Measurements from ENCODE around the gene MRPL20. TPM values are rescaled to one million over a fixed set of nuclear protein-coding genes. Genes with fewer than 3 reads are reported as not detected.
"Not testable (repeated sequence)": the region's sequence is repeated elsewhere in the genome, so short reads cannot be mapped to it uniquely, and the experiment has no call there.

MRPL20 gene
- polyA plus RNA-seq, 1 donor from 2014 or later: 204 TPM

DNA sequence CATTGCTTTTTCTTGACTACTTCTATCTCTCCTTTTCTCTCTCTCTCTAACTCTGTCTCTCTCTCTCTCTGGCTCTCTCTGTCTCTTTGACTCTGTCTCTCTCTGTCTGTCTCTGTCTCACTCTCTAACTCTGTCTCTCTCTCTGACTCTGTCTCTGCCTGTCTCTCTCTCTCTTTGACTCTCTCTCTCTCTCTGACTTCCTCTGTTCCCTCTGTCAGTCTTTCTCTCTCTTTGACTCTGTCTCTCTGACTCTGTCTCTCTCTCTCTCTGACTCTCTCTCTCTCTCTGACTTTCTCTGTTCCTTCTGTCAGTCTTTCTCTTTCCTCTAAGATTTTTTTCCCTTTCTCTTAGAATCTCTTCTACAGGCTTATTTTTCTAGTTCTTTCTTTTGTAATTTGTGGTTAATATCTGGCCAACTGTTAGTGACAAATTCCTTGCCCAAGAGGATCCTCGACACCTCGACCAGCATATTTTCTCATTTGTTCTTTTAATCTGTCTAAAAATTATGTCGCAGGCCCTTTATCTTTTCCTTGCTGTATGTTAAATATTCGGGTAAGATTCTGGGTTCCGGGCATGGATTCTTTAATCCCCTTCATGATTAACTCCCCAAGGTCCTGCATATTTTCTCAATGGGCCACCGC is 42.1 kb upstream of the MRPL20 start, which contains the start of gene ATAD3C:
Gene ATAD3C, plus strand, starts transcription at position 591 of the 641 bp plus-strand sequence. CDS start 995 bp downstream, outside the sequence.
- Histone ChIP-seq H3K4me2 (ENCODE audit: low read length) (no peak within 1 kb of the TSS), H2AFZ (ENCODE audit: low read depth, low read length) (no peak within 1 kb of the TSS), H3K79me2 (replicated peaks; ENCODE audit: insufficient read depth, low read length) (no peaks in the 10 kb centered on the region), H3K9me3 (ENCODE audit: low read length) (no peaks in the 10 kb centered on the region), H3K36me3 (ENCODE audit: insufficient read depth, low read length) (no peaks in the 10 kb centered on the region), H3K9ac (ENCODE audit: low read length) (no peak within 1 kb of the TSS), H3K9me2 (ENCODE audit: insufficient read depth, low read length) (no peaks in the 10 kb centered on the region), H3F3A (ENCODE audit: insufficient read depth, low read length, poor library complexity, severe bottlenecking) (no peaks in the 10 kb centered on the region), H3K4me3 (ENCODE audit: low read length) (no peak within 1 kb of the TSS), H3K27ac (ENCODE audit: low read length) (no peak within 1 kb of the TSS), H4K20me1 (ENCODE audit: insufficient read depth) (no peaks in the 10 kb centered on the region), H3K27me3 (ENCODE audit: insufficient read depth, low read depth, low read length) (no peaks in the 10 kb centered on the region)
- no peak for TF ChIP-seq REST (IDR thresholded peaks at IDR 0.05; ENCODE audit: borderline replicate concordance)
- no peak for TF ChIP-seq RAD21 (conservative IDR thresholded peaks at IDR 0.05)
- no peak for TF ChIP-seq CTCF (IDR thresholded peaks at IDR 0.05; ENCODE audit: poor library complexity, severe bottlenecking)

DNA sequence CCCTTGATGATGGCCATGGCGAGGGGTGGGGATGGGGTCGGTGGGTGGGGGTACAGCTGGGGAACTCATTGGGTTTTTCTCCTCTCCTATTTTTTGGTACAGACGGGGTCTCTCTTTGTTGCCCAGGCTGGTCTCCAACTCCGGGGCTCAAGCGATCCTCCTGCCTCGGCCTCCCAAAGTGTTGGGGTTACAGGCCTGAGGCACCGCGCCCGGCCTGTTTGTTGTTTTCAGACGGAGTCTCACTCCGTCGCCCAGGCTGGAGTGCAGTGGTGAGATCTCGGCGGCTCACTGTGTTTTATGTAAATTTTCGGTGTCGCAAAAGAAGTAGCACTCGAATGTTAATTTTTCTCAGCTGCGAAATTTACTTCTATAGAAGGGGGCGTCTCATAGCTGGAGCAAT is 39.5 kb upstream of the MRPL20 start:
- not testable (repeated sequence) for H3K36me3 ChIP-seq (ENCODE audit: insufficient read depth, low read length); H3K9me2 ChIP-seq (ENCODE audit: insufficient read depth, low read length); H3K79me2 ChIP-seq (replicated peaks; ENCODE audit: insufficient read depth, low read length); H3K4me3 ChIP-seq (ENCODE audit: low read length); H2AFZ ChIP-seq (ENCODE audit: low read depth, low read length); H3K9me3 ChIP-seq (ENCODE audit: low read length); H3F3A ChIP-seq (ENCODE audit: insufficient read depth, low read length, poor library complexity, severe bottlenecking); H3K9ac ChIP-seq (ENCODE audit: low read length); H3K27ac ChIP-seq (ENCODE audit: low read length); H4K20me1 ChIP-seq (ENCODE audit: insufficient read depth); H3K27me3 ChIP-seq (ENCODE audit: insufficient read depth, low read depth, low read length); H3K4me2 ChIP-seq (ENCODE audit: low read length)

DNA sequence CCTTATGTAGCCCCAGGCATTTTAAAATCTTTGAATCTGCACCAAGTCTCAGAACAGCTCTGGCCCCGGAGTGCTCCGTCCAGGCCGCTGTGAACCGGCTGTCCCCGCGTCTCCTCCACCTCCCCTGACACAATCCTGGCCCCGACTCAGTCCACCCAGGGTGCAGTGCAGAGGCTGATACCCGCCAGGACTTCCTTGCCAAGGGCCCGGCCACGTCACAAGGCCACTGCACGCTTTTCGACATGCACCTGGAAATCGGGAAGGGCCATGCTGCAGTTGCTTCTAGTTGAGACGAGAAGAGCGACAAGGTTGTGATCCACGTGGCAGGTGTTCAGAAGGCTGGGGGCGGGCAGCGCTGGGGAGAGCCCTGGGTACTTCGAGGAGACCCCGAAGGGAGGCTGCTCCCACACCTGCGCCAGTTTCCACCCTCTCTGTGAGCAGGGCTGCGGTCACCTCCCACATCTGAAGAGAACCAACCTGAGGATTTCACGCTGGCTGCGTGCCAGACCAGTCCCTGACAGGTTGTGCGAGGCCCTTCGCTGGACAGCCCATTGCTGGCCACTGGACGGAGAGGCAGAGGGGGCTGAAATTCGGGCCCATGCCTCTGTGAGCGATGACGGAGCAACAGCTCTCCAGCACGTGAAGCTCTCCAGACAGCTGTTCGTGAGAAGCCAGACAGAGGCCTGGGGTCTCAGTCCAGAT is 35.1 kb upstream of the MRPL20 start:
- H3K4me3 ChIP-seq (ENCODE audit: low read length): no peak overlapping the region
- no peaks in the 10 kb centered on the region for H3K79me2 ChIP-seq (replicated peaks; ENCODE audit: insufficient read depth, low read length)
- no peaks in the 10 kb centered on the region for H3K36me3 ChIP-seq (ENCODE audit: insufficient read depth, low read length)
- H2AFZ ChIP-seq (ENCODE audit: low read depth, low read length): no peak overlapping the region
- no peaks in the 10 kb centered on the region for H3K9me3 ChIP-seq (ENCODE audit: low read length)
- H3K27me3 ChIP-seq (ENCODE audit: insufficient read depth, low read depth, low read length): no peaks in the 10 kb centered on the region
- H3K9ac ChIP-seq (ENCODE audit: low read length): no peak overlapping the region
- H3K4me2 ChIP-seq (ENCODE audit: low read length): no peak overlapping the region
- no peaks in the 10 kb centered on the region for H4K20me1 ChIP-seq (ENCODE audit: insufficient read depth)
- H3K9me2 ChIP-seq (ENCODE audit: insufficient read depth, low read length): no peaks in the 10 kb centered on the region
- no peaks in the 10 kb centered on the region for H3F3A ChIP-seq (ENCODE audit: insufficient read depth, low read length, poor library complexity, severe bottlenecking)
- no peak overlapping the region for H3K27ac ChIP-seq (ENCODE audit: low read length)
- TF ChIP-seq RAD21 (conservative IDR thresholded peaks at IDR 0.05) (no peak), TAF1 (IDR thresholded peaks at IDR 0.05; ENCODE audit: low read depth) (no peak), CTCF (IDR thresholded peaks at IDR 0.05; ENCODE audit: poor library complexity, severe bottlenecking) (no peak), POLR2AphosphoS5 (IDR thresholded peaks at IDR 0.05) (no peak), MXI1 (conservative IDR thresholded peaks at IDR 0.05; ENCODE audit: poor library complexity, severe bottlenecking) (no peak), EP300 (conservative IDR thresholded peaks at IDR 0.05; ENCODE audit: poor library complexity, severe bottlenecking) (no peak), EZH2 (IDR thresholded peaks at IDR 0.05; ENCODE audit: borderline replicate concordance, insufficient read depth, low read length, poor library complexity, severe bottlenecking) (no peak), SMC3 (conservative IDR thresholded peaks at IDR 0.05; ENCODE audit: poor library complexity) (no peak), REST (IDR thresholded peaks at IDR 0.05; ENCODE audit: borderline replicate concordance) (no peak)

All from neural cell (in vitro differentiated cells).